Activated CD4-positive, CD25-positive, alpha-beta regulatory T cell treated with anti-CD3 and anti-CD28 coated beads, Interleukin-2, amount 50 U/mL, for 24 hours (primary cell): ENCODE data around the gene PDE2A.
"Not testable (repeated sequence)": the region's sequence is repeated elsewhere in the genome, so short reads cannot be mapped to it uniquely, and the experiment has no call there.

Experiments
- ATAC-seq, 2 donors: fragments of 150-1000 bp; cut with Tn5 transposase; one replicate each; pipeline ENCODE4 v1.10.0; 2021; ENCODE audit warnings: mild to moderate bottlenecking in 1 of 2, moderate library complexity in 1 of 2

The PDE2A gene

DNA sequence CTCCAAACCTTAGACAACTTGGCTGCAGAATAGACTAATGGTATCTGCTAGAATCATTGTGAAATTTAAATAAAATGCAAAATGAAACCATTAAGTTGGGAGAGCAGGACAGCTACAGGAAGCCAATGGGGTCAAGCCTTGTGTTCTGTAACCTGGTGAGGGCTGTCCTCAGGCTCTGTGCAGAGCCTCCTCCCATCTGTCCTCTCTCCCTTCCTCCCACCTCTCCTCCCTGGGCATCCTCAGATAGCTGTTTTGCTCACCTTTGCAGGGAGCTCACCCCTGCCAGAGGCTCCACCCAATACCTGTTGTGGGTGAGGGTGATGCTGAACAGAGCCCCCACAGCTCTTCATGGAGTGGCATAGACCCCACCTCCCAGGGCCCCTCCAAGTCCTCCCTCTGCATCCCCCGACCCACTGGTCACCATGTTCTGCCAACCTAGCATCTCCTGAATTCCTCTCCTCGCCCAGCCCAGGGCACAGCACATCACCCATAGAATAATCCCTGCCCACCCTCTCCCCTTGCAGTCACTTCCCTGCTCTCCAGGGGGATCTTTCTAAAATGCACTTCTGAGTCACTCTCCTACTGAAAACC is 100.3 kb downstream of the PDE2A start:
- ATAC-seq, result no peak

DNA sequence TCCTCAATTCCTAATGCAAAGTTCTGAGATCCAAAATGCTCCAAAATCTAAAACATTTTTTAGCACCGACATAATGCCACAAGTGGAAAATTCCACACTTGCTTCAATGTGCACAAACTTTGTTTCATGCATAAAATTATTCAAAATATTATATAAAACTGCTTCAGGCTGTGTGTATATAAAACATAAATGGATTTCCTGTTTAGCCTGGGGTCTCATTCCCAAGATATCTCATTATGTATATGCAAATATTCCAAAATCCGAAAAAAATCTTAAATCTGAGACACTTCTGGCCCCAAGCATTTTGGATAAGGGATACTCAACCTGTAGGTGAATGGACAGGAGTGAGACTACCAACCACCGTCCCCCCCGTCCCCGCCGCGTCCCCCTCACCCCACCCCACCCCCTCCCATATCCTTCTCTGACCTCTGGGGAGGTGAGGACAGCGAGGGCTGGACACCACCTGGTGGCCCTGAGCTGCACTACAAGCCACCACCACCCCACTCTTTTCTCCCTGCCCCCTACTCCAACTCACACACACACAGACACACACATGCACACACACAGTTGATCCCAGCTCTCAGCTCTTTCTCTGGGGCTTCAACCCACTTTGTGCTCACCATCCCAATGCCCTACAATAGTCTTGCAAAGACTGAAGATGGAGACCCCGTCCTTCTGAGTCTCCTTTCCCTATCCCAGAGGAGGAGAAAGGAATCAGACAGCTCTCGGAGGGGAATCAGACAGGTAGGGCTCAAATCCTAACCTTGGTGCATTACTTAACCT is 101.0 kb downstream of the PDE2A start:
- ATAC-seq, result peak in 1 of 2 donors; percentile 67

DNA sequence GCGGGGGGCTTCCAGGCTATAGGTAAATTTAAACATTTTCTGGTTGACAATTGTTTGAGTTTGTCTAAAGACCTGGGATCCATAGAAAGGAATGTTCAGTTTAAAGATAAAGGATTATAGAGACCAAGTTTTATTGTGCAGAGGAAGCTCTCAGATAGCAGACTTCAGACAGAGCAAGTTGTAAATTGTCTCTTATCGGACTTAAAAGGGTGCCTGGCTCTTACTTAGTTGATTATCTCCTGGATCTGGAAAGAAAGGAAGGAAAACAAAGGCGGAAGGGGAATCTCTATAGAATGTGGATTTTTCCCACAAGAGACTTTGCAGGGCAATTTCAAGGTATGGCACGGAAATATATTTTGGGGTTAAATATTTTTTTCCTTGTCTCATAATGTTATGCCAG is 101.7 kb downstream of the PDE2A start:
- ATAC-seq, result not testable (repeated sequence)

DNA sequence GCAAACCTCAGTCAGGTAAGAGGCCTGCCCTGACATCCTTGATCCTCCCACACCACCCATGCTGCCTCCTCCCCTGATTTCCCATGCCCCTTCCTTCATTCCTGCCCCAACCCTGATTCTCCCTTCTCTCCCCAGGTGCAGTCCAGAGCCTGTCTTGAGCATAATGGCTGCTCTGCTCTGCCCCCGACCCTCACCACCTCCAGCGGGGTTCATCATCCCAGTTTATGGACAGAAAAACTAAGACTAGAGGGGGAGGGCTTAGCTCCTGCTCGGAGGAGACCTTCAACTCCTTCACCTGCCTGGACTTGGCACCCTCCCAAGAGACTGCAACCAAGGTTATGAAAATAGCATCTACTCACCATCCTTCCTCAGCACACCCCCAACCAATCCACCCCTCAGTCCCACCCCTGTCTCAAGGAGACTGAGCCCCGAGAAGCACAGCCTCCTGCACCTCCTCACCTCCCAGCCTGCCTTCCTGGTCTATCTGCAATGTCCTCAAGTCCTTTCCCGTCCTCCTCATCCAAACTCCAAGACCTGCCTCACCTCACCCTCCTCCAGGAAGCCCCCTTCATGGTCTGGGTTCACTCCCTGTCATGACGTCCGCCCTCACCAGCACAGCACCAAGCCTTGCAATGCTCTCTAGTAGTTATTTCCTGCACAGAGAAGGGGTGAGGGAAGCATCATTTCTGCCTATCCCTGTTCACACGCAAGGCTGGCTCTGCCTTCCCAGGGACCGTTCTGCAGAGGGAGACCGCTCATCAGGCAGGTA is 103.1 kb downstream of the PDE2A start:
- ATAC-seq, result no peak

DNA sequence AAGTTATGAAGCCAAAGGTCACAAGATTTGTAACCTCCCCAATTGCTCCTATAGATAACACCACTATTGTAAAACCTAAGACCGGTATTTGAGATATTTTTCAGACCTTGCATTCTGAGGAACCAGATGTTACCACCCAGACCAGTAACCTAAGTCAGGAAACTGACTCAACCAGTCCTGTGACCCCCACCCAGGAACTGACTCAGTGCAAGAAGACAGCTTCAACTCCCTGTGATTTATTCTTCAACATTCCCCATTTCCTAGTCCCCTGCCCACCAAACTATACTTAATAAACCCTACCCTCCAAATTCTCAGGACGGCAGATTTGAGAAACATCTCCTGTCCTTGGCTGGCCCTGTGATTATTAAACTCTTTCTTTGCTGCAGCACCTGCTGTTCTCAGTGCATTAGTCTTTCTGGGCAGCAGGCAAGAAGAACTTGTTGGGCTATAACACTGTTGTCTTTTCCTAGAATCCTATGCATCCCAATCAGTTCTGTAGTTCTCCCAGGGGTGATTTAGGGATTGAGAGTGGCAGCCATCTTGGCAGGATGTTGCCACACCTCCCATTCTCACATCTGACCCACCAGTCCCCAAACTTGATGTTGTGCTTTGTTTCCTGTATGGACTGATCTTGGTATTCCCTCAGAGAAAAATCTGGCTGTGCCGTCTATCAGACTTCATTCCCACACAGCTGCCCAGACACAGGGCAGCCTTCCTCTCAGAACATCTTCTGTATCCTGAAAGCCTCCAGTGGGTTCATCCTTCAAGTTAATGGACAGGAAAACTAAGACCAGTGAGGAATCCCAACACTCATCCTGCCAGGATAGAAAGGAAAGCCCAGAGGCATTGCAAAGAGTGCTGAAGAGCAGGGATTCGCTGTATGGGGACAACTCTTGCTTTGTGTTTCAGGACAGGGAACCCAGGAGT is 104.0 kb downstream of the PDE2A start:
- ATAC-seq, result no peak

DNA sequence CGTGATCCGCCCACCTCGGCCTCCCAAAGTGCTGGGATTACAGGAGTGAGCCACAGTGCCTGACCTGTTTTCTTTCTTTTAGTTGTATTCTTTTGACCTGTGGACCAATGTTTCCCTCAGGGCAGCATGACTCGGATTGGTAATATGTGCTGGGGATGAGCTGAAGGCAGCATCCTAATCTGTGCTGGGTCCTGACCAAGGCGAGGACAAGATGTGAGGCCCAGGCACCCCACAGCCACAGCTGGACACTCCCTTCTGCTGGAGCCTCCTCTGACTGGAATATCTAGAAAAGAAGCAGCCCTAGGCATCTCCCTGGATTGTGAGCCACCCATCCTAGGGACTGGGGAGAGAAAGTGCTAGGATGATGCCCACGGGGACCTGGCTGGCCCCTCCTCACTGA is 105.4 kb downstream of the PDE2A start:
- ATAC-seq, result no peak

DNA sequence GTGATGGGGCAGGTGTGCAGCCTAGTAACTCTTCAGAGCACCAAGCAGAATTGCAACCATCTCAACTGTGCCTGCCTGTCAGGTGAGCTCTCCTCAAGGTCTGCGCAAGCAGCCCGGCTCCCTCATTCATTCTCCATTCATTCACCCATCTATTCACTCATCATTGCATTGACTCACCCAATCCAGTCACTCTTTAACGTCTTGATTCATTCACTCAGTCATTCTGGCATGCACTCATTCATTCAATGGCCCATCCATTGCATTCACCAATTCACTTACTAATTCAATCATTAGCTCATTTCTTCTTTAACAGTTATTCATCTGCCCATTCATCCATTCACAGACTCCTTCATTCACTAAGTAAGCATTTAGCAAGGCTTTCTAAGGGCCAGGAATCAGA is 111.8 kb downstream of the PDE2A start:
- ATAC-seq, result no peak

DNA sequence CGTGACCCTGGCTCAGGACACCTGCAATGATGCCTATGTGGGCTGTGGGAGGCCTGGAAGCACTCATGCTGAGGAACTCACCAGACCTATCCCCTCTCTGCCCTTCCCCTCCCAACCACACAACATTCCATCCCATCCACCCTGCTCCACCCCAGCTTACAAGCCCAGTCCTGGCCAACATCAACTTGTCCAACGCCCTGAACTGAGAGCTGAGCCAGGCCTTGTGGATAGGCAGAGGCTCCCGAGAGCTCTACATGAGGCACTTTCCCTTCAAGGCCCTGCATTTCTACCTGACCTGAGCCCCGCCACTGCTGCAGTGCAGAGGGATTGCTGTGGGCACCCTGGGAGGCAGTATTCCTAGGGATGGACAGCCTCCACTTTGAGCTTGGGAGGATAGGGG is 112.4 kb downstream of the PDE2A start:
- ATAC-seq, result no peak

DNA sequence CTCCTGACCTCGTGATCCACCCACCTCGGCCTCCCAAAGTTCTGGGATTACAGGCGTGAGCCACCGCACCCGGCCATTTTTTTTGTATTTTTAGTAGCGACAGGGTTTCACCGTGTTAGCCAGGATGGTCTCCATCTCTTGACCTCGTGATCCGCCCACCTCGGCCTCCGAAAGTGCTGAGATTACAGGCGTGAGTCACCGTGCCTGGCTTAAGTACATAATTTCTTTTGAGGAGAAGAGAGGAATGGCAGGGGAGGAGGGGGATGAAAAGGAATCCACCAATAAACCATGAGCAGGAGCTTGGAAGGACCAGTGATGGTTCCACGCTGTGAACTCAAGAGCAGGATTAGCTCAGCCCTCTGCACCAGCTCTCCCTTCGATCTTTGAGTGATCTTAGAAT is 113.4 kb downstream of the PDE2A start:
- not testable (repeated sequence) for ATAC-seq

DNA sequence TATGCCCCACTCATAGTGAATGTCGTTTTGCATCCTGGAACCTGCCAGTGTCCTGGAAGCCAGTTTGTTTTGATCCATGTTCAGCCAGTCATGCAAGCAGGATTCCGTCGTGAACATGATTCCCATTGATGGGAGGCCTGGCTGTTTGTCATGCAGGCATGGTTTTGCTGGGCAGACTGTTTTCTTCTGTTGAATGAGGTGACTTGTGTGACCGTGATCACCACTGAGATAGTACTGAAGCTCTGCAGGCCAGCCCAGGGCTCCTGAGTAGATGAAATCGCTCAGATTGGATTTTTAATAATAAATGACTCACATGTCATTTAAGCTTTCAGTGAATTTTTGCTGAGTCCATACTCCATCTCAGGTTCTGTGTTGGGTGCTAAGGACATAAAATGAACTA is 117.8 kb downstream of the PDE2A start:
- no peak for ATAC-seq

DNA sequence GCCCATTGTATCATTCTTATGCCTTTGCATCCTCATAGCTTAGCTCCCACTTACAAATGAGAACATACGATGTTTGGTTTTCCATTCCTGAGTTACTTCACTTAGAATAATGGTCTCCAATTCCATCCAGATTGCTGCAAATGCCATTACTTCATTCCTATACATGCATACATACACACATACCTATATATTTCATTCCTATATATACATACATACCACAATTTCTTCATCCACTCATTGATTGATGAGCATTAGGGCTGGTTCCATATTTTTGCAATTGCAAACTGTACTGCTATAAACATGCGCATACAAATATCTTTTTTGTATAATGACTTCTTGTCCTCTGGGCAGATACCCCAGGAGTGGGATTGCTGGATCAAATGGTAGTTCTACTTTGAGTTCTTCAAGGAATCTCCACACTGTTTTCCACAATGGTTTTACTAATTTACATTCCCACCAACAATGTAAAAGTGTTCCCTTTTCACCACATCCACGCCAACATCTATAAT is 119.2 kb downstream of the PDE2A start:
- not testable (repeated sequence) for ATAC-seq

DNA sequence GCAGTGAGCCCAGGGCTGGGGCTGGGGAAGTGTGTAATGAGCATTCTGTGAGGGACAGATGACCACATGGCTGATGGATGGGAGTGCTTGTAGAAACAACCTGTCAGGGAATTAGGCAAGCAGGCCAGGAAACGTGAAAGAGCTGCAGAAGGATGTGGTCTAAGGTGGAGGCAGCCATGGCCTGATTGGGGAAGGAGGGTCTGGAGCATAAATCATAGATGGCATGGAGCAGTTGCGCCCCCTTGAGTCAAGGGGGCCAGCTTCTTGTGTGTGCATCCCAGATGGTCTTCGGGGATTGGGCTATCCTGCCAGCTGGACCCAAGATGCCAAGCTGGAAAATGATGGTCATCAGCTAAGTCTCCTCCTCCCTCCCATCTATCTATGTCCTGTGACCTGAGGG is 120.5 kb downstream of the PDE2A start:
- ATAC-seq, result no peak

DNA sequence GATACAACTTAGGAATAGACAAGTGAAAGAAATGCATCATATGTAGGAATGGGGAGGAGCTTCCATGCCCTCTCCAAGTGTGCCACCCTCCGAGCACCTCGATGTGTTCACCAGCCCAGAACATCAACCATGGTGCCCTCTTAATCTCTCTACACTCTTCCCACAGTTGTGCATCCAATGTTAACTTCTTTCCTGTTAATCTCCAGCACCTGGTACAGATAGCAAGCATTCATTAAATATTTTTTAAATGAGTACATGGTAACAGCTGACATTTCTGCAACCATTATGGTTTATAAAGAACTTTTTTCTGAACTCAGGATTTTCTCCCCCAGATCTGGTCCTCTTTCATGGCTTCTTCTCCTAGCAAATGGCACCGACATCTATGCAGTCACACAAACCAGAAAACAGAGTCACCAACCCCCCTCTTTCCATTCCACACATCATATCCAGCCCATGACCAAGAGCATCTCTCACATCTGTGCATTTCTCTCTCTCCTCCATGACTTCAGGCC is 121.8 kb downstream of the PDE2A start:
- ATAC-seq, result no peak

DNA sequence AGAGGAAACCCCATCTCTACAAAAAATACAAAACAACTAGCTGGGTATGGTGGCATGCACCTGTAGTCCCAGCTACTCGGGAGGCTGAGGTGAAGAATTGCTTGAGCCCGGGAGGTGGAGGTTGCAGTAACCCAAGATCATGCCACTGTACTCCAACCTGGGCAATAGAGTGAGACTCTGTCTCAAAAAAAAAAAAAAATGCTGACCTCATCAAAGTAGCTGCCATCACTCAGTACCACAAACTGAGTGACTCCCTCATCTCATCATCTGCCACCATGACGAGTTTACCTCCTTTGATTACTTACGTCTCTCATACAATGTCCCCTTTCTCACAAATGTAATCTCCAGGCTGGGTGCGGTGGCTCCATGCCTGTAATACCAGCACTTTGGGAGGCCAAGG is 122.7 kb downstream of the PDE2A start:
- no peak for ATAC-seq

DNA sequence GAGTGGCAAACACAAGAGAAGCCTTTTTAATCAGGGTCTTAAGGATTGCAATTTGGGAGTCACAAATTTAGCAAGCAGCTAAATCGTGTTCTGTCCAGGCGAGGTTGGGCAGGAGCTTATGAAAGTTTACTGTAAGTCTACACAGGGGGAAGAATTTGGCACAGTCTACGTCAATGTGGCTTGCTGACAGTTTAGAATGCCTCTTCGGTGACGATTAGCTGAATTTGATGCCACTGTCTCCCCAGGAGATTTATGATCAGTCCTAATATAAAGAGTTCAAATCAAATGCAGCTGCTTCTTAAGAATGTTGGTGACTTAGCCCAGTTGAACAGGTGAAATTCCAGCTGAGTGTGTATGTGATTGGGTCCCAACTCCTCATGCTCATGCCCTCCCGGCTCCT is 125.8 kb downstream of the PDE2A start:
- no peak for ATAC-seq

DNA sequence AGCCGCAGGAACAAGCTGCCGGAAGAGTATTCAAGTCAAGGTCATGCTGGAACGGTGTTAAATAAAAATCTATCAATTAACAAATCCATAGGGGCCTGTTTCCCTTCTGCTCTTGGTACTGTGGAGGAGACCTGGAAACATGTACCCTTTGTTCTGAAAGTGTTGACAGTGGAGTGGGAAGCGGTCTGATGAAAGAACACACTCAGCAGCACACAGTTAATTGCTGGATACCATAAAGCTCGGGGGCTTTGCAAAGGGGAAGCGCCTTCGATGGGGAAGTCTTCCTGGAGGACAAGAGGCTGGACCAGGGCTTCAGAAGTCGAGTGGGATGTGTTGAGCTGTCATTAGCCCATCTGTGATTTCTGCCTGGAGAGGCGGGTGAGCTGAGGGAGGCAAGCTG is 127.4 kb downstream of the PDE2A start:
- ATAC-seq, result no peak

DNA sequence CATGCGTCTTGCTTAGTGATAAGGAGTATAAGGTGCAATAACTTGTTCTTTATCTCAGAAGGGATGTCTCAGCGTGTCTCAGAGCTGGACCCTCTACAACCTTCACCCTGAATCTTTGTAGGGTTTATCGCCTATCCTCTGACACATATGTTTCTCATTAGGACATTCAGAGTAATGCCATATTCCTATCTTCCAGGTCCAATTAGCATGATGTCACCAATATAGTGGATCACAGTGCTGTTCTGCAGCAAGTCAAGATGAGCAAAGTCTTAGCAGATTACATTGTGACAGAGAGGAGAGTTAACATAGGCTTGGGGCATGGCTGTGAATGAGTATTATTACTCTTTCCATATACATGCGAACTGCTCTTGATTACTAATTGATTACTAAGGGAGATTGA is 129.6 kb downstream of the PDE2A start:
- no peak for ATAC-seq

DNA sequence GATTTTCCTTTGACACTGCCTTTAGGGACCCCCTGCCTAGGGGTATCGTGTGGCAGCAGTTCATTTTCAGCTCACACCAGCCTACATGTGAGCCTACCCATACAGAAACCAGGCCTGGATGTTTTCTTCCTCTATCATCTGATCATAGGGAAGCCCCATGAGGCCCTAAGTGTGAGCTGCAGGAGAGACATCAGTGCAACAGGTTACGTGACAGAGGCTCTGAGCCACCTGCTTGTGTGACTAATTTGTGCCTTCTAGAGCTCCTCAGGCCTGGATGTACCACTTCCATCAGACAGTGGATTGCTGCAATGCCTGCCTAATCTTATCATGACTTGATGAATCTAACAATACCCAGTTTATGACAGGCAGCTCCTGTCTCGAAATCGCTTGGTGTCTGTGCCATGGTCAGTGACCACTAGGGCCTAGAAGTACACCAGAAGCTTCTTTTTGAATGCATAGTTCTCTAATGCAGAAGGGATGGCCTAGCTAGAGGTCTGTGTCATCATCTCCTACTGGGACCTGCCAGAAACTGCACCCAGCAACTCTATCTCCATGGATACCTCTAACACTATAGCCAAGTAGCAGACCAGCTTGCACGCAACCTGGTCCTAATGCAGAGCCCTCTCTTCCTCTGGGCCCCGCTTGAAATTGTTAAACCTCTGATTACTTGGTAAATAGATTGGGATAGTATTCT is 130.2 kb downstream of the PDE2A start:
- no peak for ATAC-seq

DNA sequence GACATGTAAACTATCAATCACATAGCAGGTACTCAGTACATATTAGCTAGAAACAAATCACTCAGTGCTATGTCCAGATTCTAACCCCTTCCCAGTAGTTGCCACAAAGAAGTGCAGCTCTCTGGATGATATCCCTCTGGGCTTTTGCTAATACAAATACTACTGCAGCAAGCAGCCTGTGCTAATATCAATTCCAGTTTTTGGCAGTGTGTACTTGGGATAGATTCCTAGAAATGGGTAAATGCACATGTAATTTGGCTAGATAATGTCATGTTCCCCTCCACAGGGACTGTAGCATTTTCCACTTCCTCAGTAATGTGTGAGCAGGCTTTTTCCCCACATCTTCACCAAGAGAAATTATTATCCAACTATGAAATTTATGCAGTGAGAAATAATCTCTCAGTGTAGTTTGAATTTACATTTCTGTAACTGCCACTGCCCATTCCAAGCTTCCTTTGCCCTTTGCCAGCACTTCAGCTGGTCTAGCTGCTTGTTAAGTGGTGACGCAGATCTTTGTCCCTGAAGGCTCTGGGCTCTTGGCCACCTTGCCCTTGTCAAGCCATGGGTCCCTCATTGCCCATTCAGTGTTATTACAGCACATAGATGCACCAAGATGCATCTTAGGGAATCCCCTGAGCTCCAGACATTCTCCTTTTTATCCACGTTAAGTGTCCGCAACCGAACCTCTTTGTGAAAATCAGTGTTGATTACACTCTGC is 132.8 kb downstream of the PDE2A start:
- ATAC-seq, result no peak

DNA sequence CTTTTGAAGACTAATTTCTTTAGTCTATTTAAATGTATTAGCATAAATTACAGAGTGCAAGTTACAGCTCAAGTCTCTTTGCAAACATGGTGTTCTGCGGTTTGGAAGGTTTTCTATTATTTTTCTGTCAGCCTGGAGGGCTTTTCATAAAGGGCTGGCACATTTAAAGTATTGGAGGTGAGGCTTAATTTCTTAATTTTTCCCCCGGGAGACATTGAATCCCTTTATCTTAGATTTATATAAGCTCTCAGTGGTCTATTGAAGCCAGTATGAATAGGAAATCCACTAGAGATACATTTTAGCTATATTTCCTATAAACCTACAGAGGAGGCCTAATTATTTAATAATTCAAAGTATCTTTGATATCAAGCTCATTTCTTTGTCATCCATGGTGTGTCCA is 137.2 kb downstream of the PDE2A start:
- ATAC-seq, result no peak

DNA sequence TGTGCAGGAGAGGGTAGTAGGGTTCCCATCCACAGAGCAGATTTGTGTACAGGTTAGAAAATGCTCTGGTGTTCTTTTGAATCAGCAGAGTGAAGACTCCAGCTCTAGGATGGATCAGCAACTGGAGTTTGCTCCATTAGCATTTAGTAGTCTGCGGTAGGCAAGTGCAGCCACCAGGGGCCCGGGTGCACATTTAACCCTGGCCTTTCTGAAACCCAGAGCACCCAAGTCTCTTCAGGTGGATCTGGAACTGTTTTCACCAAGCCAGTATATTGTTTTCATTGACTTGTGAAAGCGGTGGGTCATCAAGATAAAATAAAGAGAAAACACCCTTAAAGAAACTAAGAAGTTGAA is 139.1 kb downstream of the PDE2A start:
- no peak for ATAC-seq
